ENCODE results near the gene AK3.
A peak's percentile ranks its signal among the peaks of the same experiment; 100 is the strongest.
"Not testable (repeated sequence)": the region's sequence is repeated elsewhere in the genome, so short reads cannot be mapped to it uniquely, and the experiment has no call there.

The AK3 gene

GRCh38 chr9:4662989-4663792 is 77.8 kb downstream of the AK3 start:
- DNase-seq: no peak

- peak; percentile 5 for DNase-seq
Observed at GRCh38 chr9:4662108-4662988, 78.7 kb downstream of the AK3 start, which contains the start of gene PLPP6. Gene PLPP6, plus strand, starts transcription at chr9:4662294. Its CDS starts 82 bp downstream, at chr9:4662376.

- no peak for DNase-seq
Observed at GRCh38 chr9:4661611-4662010, 79.4 kb downstream of the AK3 start.

GRCh38 chr9:4661165-4661564 is 79.8 kb downstream of the AK3 start:
- no peak for DNase-seq

GRCh38 chr9:4660665-4661064 is 80.3 kb downstream of the AK3 start:
- not testable (repeated sequence) for DNase-seq

Data from GOT3 (cell line).